Measurements from ENCODE around the gene SETD1A.
A peak's percentile ranks its signal among the peaks of the same experiment; 100 is the strongest.

- TF ChIP-seq POLR2A (IDR thresholded peaks at IDR 0.05; ENCODE audit: low read depth, low read length) (peak; percentile 38; the same call in 1 of the 2 replicates), CTCF (conservative IDR thresholded peaks at IDR 0.05; ENCODE audit: low read depth, low read length) (no peak)
These were observed 8.6 kb upstream of the SETD1A start, which contains the start of gene ORAI3 for GRCh38 chr16:30948667-30949649.

Data from IMR-90 (cell line).